Mucosa of rectum (tissue), 2 donors: ENCODE data around the gene MAGI2.

Source experiments
- H3K27ac ChIP-seq, 2 donors: one replicate each; pipeline ENCODE4 v1.7.0; 2013; ENCODE audit warnings: inconsistent platforms in 2 of 2, low read depth in 2 of 2, low read length in 2 of 2
- H3K27me3 ChIP-seq, 2 donors: one replicate each; pipeline ENCODE4 v1.7.0; 2013; ENCODE audit warnings: low read length in 2 of 2; ENCODE audit not compliant: control insufficient read depth in 2 of 2, insufficient read depth in 2 of 2
- H3K36me3 ChIP-seq, 2 donors: one replicate each; pipeline ENCODE4 v1.7.0; 2013; ENCODE audit warnings: low read length in 2 of 2; ENCODE audit not compliant: control insufficient read depth in 2 of 2, insufficient read depth in 2 of 2
- H3K4me1 ChIP-seq, 2 donors: one replicate each; pipeline ENCODE4 v1.7.0; 2013; ENCODE audit warnings: low read length in 2 of 2, mild to moderate bottlenecking in 1 of 2; ENCODE audit not compliant: control insufficient read depth in 2 of 2, insufficient read depth in 2 of 2
- H3K4me3 ChIP-seq, 2 donors: one replicate each; pipeline ENCODE4 v1.7.0; 2013; ENCODE audit warnings: low read length in 2 of 2
- H3K9ac ChIP-seq, 2 donors: one replicate each; pipeline ENCODE4 v1.7.0; 2013; ENCODE audit warnings: low read length in 2 of 2, low read depth in 1 of 2, mild to moderate bottlenecking in 1 of 2
- H3K9me3 ChIP-seq, 2 donors: one replicate each; pipeline ENCODE4 v1.7.0; 2013; ENCODE audit warnings: low read length in 2 of 2; ENCODE audit not compliant: control insufficient read depth in 2 of 2
- donor health status: healthy.
- donor health status: Normal muscosa, but diverticular disease.

The MAGI2 gene

GRCh38 chr7:79298145-79298760 lies 155.2 kb downstream of the MAGI2 start:
- Histone ChIP-seq H3K9ac (no peak overlapping the region), H3K4me3 (no peak overlapping the region), H3K27ac (no peak overlapping the region), H3K36me3 (no peaks in the 10 kb centered on the region), H3K27me3 (no peaks in the 10 kb centered on the region), H3K4me1 (no peaks in the 10 kb centered on the region), H3K9me3 (no peaks in the 10 kb centered on the region)

- no peaks in the 10 kb centered on the region for H3K27me3 ChIP-seq
- no peak overlapping the region for H3K4me3 ChIP-seq
- no peaks in the 10 kb centered on the region for H3K9me3 ChIP-seq
- H3K27ac ChIP-seq: no peak overlapping the region
- no peaks in the 10 kb centered on the region for H3K4me1 ChIP-seq
- no peaks in the 10 kb centered on the region for H3K36me3 ChIP-seq
- H3K9ac ChIP-seq: no peak overlapping the region
Measured at GRCh38 chr7:79296553-79297320, 156.7 kb downstream of the MAGI2 start.

GRCh38 chr7:79293655-79294142 lies 159.8 kb downstream of the MAGI2 start:
- Histone ChIP-seq H3K27ac (no peak overlapping the region), H3K9me3 (no peaks in the 10 kb centered on the region), H3K4me3 (no peak overlapping the region), H3K9ac (no peak overlapping the region), H3K27me3 (no peaks in the 10 kb centered on the region), H3K36me3 (no peaks in the 10 kb centered on the region), H3K4me1 (no peaks in the 10 kb centered on the region)

- Histone ChIP-seq H3K4me3 (no peak overlapping the region), H3K9ac (no peak overlapping the region), H3K27ac (no peak overlapping the region), H3K27me3 (no peaks in the 10 kb centered on the region), H3K9me3 (no peaks in the 10 kb centered on the region), H3K36me3 (no peaks in the 10 kb centered on the region), H3K4me1 (no peaks in the 10 kb centered on the region)
Measured at GRCh38 chr7:79292834-79293233, 160.6 kb downstream of the MAGI2 start.

GRCh38 chr7:79291498-79291865 lies 162.0 kb downstream of the MAGI2 start:
- H3K27ac ChIP-seq: no peak overlapping the region
- no peak overlapping the region for H3K4me3 ChIP-seq
- H3K36me3 ChIP-seq: no peaks in the 10 kb centered on the region
- H3K27me3 ChIP-seq: no peaks in the 10 kb centered on the region
- H3K9me3 ChIP-seq: no peaks in the 10 kb centered on the region
- no peaks in the 10 kb centered on the region for H3K4me1 ChIP-seq
- no peak overlapping the region for H3K9ac ChIP-seq

GRCh38 chr7:79290841-79291497 lies 162.5 kb downstream of the MAGI2 start:
- H3K4me1 ChIP-seq: no peaks in the 10 kb centered on the region
- no peaks in the 10 kb centered on the region for H3K9me3 ChIP-seq
- H3K27me3 ChIP-seq: no peaks in the 10 kb centered on the region
- no peak overlapping the region for H3K9ac ChIP-seq
- H3K27ac ChIP-seq: no peak overlapping the region
- no peaks in the 10 kb centered on the region for H3K36me3 ChIP-seq
- H3K4me3 ChIP-seq: no peak overlapping the region

GRCh38 chr7:79290398-79290797 lies 163.1 kb downstream of the MAGI2 start:
- H3K4me1 ChIP-seq: no peaks in the 10 kb centered on the region
- no peaks in the 10 kb centered on the region for H3K27me3 ChIP-seq
- no peak overlapping the region for H3K4me3 ChIP-seq
- H3K9me3 ChIP-seq: no peaks in the 10 kb centered on the region
- no peak overlapping the region for H3K27ac ChIP-seq
- H3K36me3 ChIP-seq: no peaks in the 10 kb centered on the region
- H3K9ac ChIP-seq: no peak overlapping the region

GRCh38 chr7:79288655-79289054 lies 164.8 kb downstream of the MAGI2 start:
- Histone ChIP-seq H3K9me3 (no peaks in the 10 kb centered on the region), H3K4me1 (no peaks in the 10 kb centered on the region), H3K36me3 (no peaks in the 10 kb centered on the region), H3K4me3 (no peak overlapping the region), H3K27me3 (no peaks in the 10 kb centered on the region), H3K27ac (no peak overlapping the region), H3K9ac (no peak overlapping the region)

GRCh38 chr7:79287981-79288380 lies 165.5 kb downstream of the MAGI2 start:
- Histone ChIP-seq H3K36me3 (no peaks in the 10 kb centered on the region), H3K4me3 (no peak overlapping the region), H3K4me1 (no peaks in the 10 kb centered on the region), H3K27me3 (no peaks in the 10 kb centered on the region), H3K9me3 (no peaks in the 10 kb centered on the region), H3K9ac (no peak overlapping the region), H3K27ac (no peak overlapping the region)

- H3K4me1 ChIP-seq: no peaks in the 10 kb centered on the region
- no peaks in the 10 kb centered on the region for H3K36me3 ChIP-seq
- no peak overlapping the region for H3K9ac ChIP-seq
- no peaks in the 10 kb centered on the region for H3K27me3 ChIP-seq
- no peak overlapping the region for H3K4me3 ChIP-seq
- no peak overlapping the region for H3K27ac ChIP-seq
- no peaks in the 10 kb centered on the region for H3K9me3 ChIP-seq
Measured at GRCh38 chr7:79286181-79286580, 167.3 kb downstream of the MAGI2 start.
